H1 (cell line): ENCODE measurements around the gene ITPR1. TPM values are rescaled to one million over a fixed set of nuclear protein-coding genes. Genes with fewer than 3 reads are reported as not detected.
"Not testable (repeated sequence)": the region's sequence is repeated elsewhere in the genome, so short reads cannot be mapped to it uniquely, and the experiment has no call there.

Source experiments
- CTCF ChIA-PET: fragments of 300-600 bp; sonication (Branson Sonifier 250); formaldehyde crosslinking; loops from one replicate; lab custom pipeline; 2021; ENCODE audit not compliant: partially characterized antibody; lab: Charles Lee
- POLR2A ChIA-PET: fragments of 300-600 bp; sonication (Branson Sonifier 250); formaldehyde crosslinking; loops from one replicate; lab custom pipeline; 2021; ENCODE audit warnings: inconsistent platforms; ENCODE audit not compliant: partially characterized antibody; lab: Charles Lee
- DNase-seq, 2 experiments: peaks; one replicate each; pipeline versions ENCODE4 v3.0.0 to v3.0.0-alpha.2; 2010 to 2022; ENCODE audit warnings: low spot score in 2 of 2, low read depth in 1 of 2, mixed read lengths in 1 of 2
- FAIRE-seq: peaks from 2 replicates; lab custom pipeline; 2011; peaks lifted over from hg19 to GRCh38; lab: Jason Lieb, UNC
- H2AFZ ChIP-seq: 2 replicates; pipeline ENCODE4 v1.8.1; 2012; ENCODE audit warnings: low read length, inconsistent platforms
- H2AK5ac ChIP-seq: 2 replicates; pipeline ENCODE4 v1.6.1; 2013; ENCODE audit warnings: low read depth, low read length
- H2BK120ac ChIP-seq: replicated peaks from 2 replicates; pipeline ENCODE3; 2013; ENCODE audit warnings: low read depth, low read length, inconsistent platforms
- H2BK12ac ChIP-seq: 2 replicates; pipeline ENCODE4 v1.6.1; 2013; ENCODE audit warnings: low read depth, low read length
- H2BK15ac ChIP-seq: 2 replicates; pipeline ENCODE4 v1.6.1; 2013; ENCODE audit warnings: low read length
- H2BK20ac ChIP-seq: 2 replicates; pipeline ENCODE4 v1.6.1; 2013; ENCODE audit warnings: low read length
- H2BK5ac ChIP-seq: 2 replicates; pipeline ENCODE4 v1.6.1; 2013; ENCODE audit warnings: low read depth, low read length
- H3K14ac ChIP-seq: 2 replicates; pipeline ENCODE4 v1.6.1; 2013; ENCODE audit warnings: inconsistent platforms; ENCODE audit not compliant: insufficient read length
- H3K18ac ChIP-seq: 2 replicates; pipeline ENCODE4 v1.6.1; 2013; ENCODE audit warnings: low read length; ENCODE audit errors: extremely low read depth
- H3K23ac ChIP-seq: 2 replicates; pipeline ENCODE4 v1.6.1; 2013; ENCODE audit warnings: inconsistent platforms; ENCODE audit not compliant: insufficient read length
- H3K23me2 ChIP-seq: 2 replicates; pipeline ENCODE4 v1.6.1; 2013; ENCODE audit warnings: low read depth, low read length
- H3K27ac ChIP-seq: 2 replicates; pipeline ENCODE4 v1.6.1; 2011; ENCODE audit warnings: low read depth, low read length, inconsistent platforms
- H3K27me3 ChIP-seq, 4 experiments: replicated peaks in 1 of 4; 1 replicate in 1 of 4; 2 replicates in 3 of 4; pipeline versions ENCODE4 v1.6.1 to v1.8.1; 2011 to 2013; ENCODE audit warnings: low read length in 3 of 4, mild to moderate bottlenecking in 3 of 4, inconsistent platforms in 2 of 4, mixed read lengths in 2 of 4, moderate library complexity in 1 of 4; ENCODE audit not compliant: control insufficient read depth in 3 of 4, insufficient read depth in 3 of 4; ENCODE audit errors: extremely low read depth in 1 of 4
- H3K36me3 ChIP-seq, 4 experiments: 2 replicates each; pipeline versions ENCODE4 v1.6.1 to v1.8.1; 2011 to 2013; ENCODE audit warnings: mild to moderate bottlenecking in 4 of 4, low read length in 3 of 4, moderate library complexity in 2 of 4, control low read depth in 1 of 4, inconsistent platforms in 1 of 4; ENCODE audit not compliant: insufficient read depth in 4 of 4, control insufficient read depth in 2 of 4
- H3K4ac ChIP-seq: replicated peaks from 2 replicates; pipeline ENCODE3; 2013; ENCODE audit warnings: low read length, low read depth, mixed read lengths, inconsistent platforms; ENCODE audit not compliant: insufficient read length
- H3K4me1 ChIP-seq, 4 experiments: replicated peaks in 1 of 4; 1 replicate in 1 of 4; 2 replicates in 3 of 4; pipeline versions ENCODE4 v1.6.1 to v1.8.1; 2011 to 2013; ENCODE audit warnings: low read length in 3 of 4, inconsistent platforms in 2 of 4, mixed read lengths in 1 of 4; ENCODE audit not compliant: insufficient read depth in 4 of 4, control insufficient read depth in 3 of 4
- H3K4me2 ChIP-seq, 2 experiments: 2 replicates each; pipeline versions ENCODE4 v1.6.1 to v1.8.1; 2011 to 2013; ENCODE audit warnings: low read depth in 2 of 2, low read length in 2 of 2, control low read depth in 1 of 2, inconsistent platforms in 1 of 2, mild to moderate bottlenecking in 1 of 2; ENCODE audit not compliant: insufficient read depth in 1 of 2
- H3K4me3 ChIP-seq, 4 experiments: fragments of 200-600, 300-600 bp in 1 of 4; sonication (generic), shearing (Covaris generic), sonication (Bioruptor Twin) in 1 of 4; 2 replicates each; pipeline versions ENCODE4 v1.5.1 to v1.8.1; 2011 to 2016; ENCODE audit warnings: low read length in 4 of 4, low read depth in 3 of 4, control low read depth in 2 of 4, inconsistent platforms in 2 of 4, mild to moderate bottlenecking in 2 of 4, mixed read lengths in 1 of 4, moderate library complexity in 1 of 4; ENCODE audit not compliant: insufficient read depth in 2 of 4; ENCODE audit errors: extremely low read depth in 1 of 4
- H3K56ac ChIP-seq: replicated peaks from 2 replicates; pipeline ENCODE3; 2013; ENCODE audit warnings: low read depth, mild to moderate bottlenecking, mixed read lengths, low read length, inconsistent platforms; ENCODE audit not compliant: insufficient read length
- H3K79me1 ChIP-seq: 2 replicates; pipeline ENCODE4 v1.6.1; 2013; ENCODE audit warnings: low read depth, low read length, control low read depth
- H3K79me2 ChIP-seq, 2 experiments: 2 replicates each; pipeline versions ENCODE4 v1.6.1 to v1.8.1; 2012 to 2013; ENCODE audit warnings: low read length in 2 of 2, mild to moderate bottlenecking in 2 of 2, inconsistent platforms in 1 of 2; ENCODE audit not compliant: insufficient read depth in 2 of 2, control insufficient read depth in 1 of 2
- H3K9ac ChIP-seq, 4 experiments: replicated peaks in 1 of 4; 1 replicate in 1 of 4; 2 replicates in 3 of 4; pipeline versions ENCODE4 v1.6.1 to v1.8.1; 2011 to 2013; ENCODE audit warnings: low read depth in 3 of 4, low read length in 3 of 4, control low read depth in 2 of 4, mild to moderate bottlenecking in 2 of 4, moderate library complexity in 2 of 4, inconsistent platforms in 1 of 4; ENCODE audit errors: extremely low read depth in 1 of 4
- H3K9me3 ChIP-seq, 2 experiments: 2 replicates each; pipeline versions ENCODE4 v1.6.1 to v1.8.1; 2012 to 2013; ENCODE audit warnings: mild to moderate bottlenecking in 2 of 2, moderate library complexity in 2 of 2, control low read depth in 1 of 2, inconsistent platforms in 1 of 2, low read depth in 1 of 2, low read length in 1 of 2, mixed read lengths in 1 of 2; ENCODE audit not compliant: insufficient read depth in 2 of 2
- H4K20me1 ChIP-seq, 2 experiments: replicated peaks in 1 of 2; 2 replicates each; pipeline versions ENCODE3 to v1.8.1; 2011 to 2013; ENCODE audit warnings: inconsistent platforms in 2 of 2, low read length in 2 of 2, mild to moderate bottlenecking in 1 of 2; ENCODE audit not compliant: insufficient read depth in 2 of 2, control insufficient read depth in 1 of 2
- H4K5ac ChIP-seq: 2 replicates; pipeline ENCODE4 v1.6.1; 2013; ENCODE audit warnings: low read length, low read depth, mixed read lengths, inconsistent platforms; ENCODE audit not compliant: insufficient read length
- H4K8ac ChIP-seq: 2 replicates; pipeline ENCODE4 v1.8.0; 2013; ENCODE audit warnings: mild to moderate bottlenecking, moderate library complexity, low read length, inconsistent platforms; ENCODE audit not compliant: insufficient read depth; ENCODE audit errors: extremely low read depth
- H4K91ac ChIP-seq: replicated peaks from 2 replicates; pipeline ENCODE3; 2013; ENCODE audit warnings: low read length, mixed read lengths, inconsistent platforms; ENCODE audit not compliant: insufficient read length
- WGBS, 2 experiments: shearing (Covaris generic) in 1 of 2; methylation state at CpG; one replicate each; pipeline versions ENCODE4 v1.1.6 to v1.1.7; 2013 to 2015; ENCODE audit warnings: low lambda C conversion rate in 2 of 2, mixed read lengths in 2 of 2, inconsistent platforms in 1 of 2, low coverage in 1 of 2, missing lambda C conversion rate in 1 of 2; ENCODE audit not compliant: insufficient replicate concordance in 2 of 2, insufficient coverage in 1 of 2, insufficient read length in 1 of 2; ENCODE audit errors: extremely low coverage in 1 of 2, missing lambda C conversion rate in 1 of 2; 5-methylcytosine and 5-hydroxymethylcytosine counted together
- polyA plus RNA-seq, 7 experiments: library from polyadenylated mRNA; depleted of rRNA in 3 of 7; stranded (reverse) in 5 of 7; unstranded in 2 of 7; fragments of >200 nt in 5 of 7; fragments of 200-250 nt in 2 of 7; gene quantifications; 1 replicate in 5 of 7; 2 replicates in 1 of 7; 4 replicates in 1 of 7; pipeline versions ENCODE4 v1.2.1 to v1.2.3, GENCODE V29; 2011 to 2013; ENCODE audit warnings: missing spikeins in 2 of 7, mixed read lengths in 2 of 7
- total RNA-seq: library from RNA; stranded (reverse); fragmentation: NEBNext Ultra II Directional; extraction: Animal tissue kit (Norgen Biotek cat#: 25700); gene quantifications from 2 replicates; pipeline ENCODE4 v1.2.1, GENCODE V29; 2021

Gene ITPR1
- total and polyA plus RNA-seq, 2 of the 8 experiments (the other 6 are each of a cell fraction or from before 2014, with no cell fraction given): 2.5 to 16.3 TPM

- 98% methylated on average over 2 of the region's 2 CpGs; no CpG with 5 or more reads in 1 of the 2 experiments for WGBS, 2 experiments
- H4K20me1 ChIP-seq, H3K4me1 ChIP-seq, H3K23me2 ChIP-seq, H2BK15ac ChIP-seq, H3K14ac ChIP-seq, H3K27ac ChIP-seq, H3K9ac ChIP-seq, H2BK12ac ChIP-seq, H2BK5ac ChIP-seq, H3K27me3 ChIP-seq, H3K4me3 ChIP-seq, H3K79me2 ChIP-seq, DNase-seq, H4K5ac ChIP-seq, H3K9me3 ChIP-seq, H3K56ac ChIP-seq, H4K8ac ChIP-seq, H2AFZ ChIP-seq, H3K18ac ChIP-seq, H2AK5ac ChIP-seq, H2BK20ac ChIP-seq, POLR2A ChIA-PET, FAIRE-seq, H3K79me1 ChIP-seq, H3K23ac ChIP-seq, H2BK120ac ChIP-seq, H3K4me2 ChIP-seq, H3K36me3 ChIP-seq, H4K91ac ChIP-seq, H3K4ac ChIP-seq: not testable (repeated sequence)
- CTCF ChIA-PET: interaction anchor here (0.7 to 1.8 kb wide), 5 partner anchors 12 to 57 kb away, joined by 3 to 6 read pairs (median 4); no protein-coding TSS in a partner anchor
Measured at GRCh38 chr3:4590849-4591248, 97.7 kb downstream of the ITPR1 start.
